HepG2 (cell line): ENCODE measurements around the gene DUS1L. TPM values are rescaled to one million over a fixed set of nuclear protein-coding genes. Genes with fewer than 3 reads are reported as not detected.

ENCODE experiments used
- FOSL2 ChIP-seq: sonication (generic); formaldehyde crosslinking; IDR thresholded peaks from 2 replicates; pipeline ENCODE4 v1.4.0; 2020; ENCODE audit warnings: missing genetic modification reagents
- FOXC1 ChIP-seq: sonication (generic); formaldehyde crosslinking; IDR thresholded peaks from 2 replicates; pipeline ENCODE4 v1.8.0; 2022; ENCODE audit warnings: mild to moderate bottlenecking, missing genetic modification reagents, borderline replicate concordance
- GTF2F1 ChIP-seq: fragments of 150-350 bp; IDR thresholded peaks from 2 replicates; pipeline ENCODE4 v1.6.1; 2014; ENCODE audit warnings: low read length
- HDAC2 ChIP-seq: sonication (generic); formaldehyde crosslinking; IDR thresholded peaks from 2 replicates; pipeline ENCODE4 v1.4.0; 2020; ENCODE audit warnings: missing genetic modification reagents
- JDP2 ChIP-seq: sonication (generic); formaldehyde crosslinking; IDR thresholded peaks from 2 replicates; pipeline ENCODE4 v1.8.1; 2022; ENCODE audit warnings: missing genetic modification reagents, borderline replicate concordance
- KLF16 ChIP-seq, 2 experiments: sonication (generic) in 1 of 2; formaldehyde crosslinking in 1 of 2; IDR thresholded peaks; 2 replicates each; pipeline versions ENCODE4 v1.6.1 to v1.8.0; 2016 to 2023; ENCODE audit warnings: missing genetic modification reagents in 2 of 2, missing compliant biosample characterization in 1 of 2
- MBNL3 ChIP-seq: fragments of 250-450 bp; sonication (Bioruptor Pico); conservative IDR thresholded peaks from 2 replicates; pipeline ENCODE4 v1.8.0; 2022; ENCODE audit warnings: mild to moderate bottlenecking, inconsistent platforms
- NCOR1 ChIP-seq: fragments of 200-600 bp; sonication (generic); IDR thresholded peaks from 2 replicates; pipeline ENCODE4 v1.7.0; 2017; ENCODE audit warnings: antibody characterized with exemption, low read length, borderline replicate concordance
- NONO ChIP-seq, 2 experiments: fragments of 450-650 bp in 1 of 2; sonication (generic) in 1 of 2; formaldehyde crosslinking in 1 of 2; IDR thresholded peaks in 1 of 2; conservative IDR thresholded peaks in 1 of 2; 2 replicates each; pipeline versions ENCODE4 v1.6.1 to v1.8.0; 2017 to 2022; ENCODE audit warnings: mild to moderate bottlenecking in 1 of 2, missing genetic modification reagents in 1 of 2, moderate library complexity in 1 of 2
- RARG ChIP-seq: sonication (generic); formaldehyde crosslinking; IDR thresholded peaks from 2 replicates; pipeline ENCODE4 v1.4.0; 2020; ENCODE audit warnings: low read depth, mild to moderate bottlenecking, missing genetic modification reagents
- RFX5 ChIP-seq: IDR thresholded peaks from 2 replicates; pipeline ENCODE4 v1.6.1; 2011; ENCODE audit warnings: low read depth, low read length, improper control_type of control experiment
- RFXAP ChIP-seq: sonication (generic); formaldehyde crosslinking; IDR thresholded peaks from 2 replicates; pipeline ENCODE4 v1.4.0; 2020; ENCODE audit warnings: missing genetic modification reagents, borderline replicate concordance
- SP140L ChIP-seq: sonication (generic); formaldehyde crosslinking; IDR thresholded peaks from 2 replicates; pipeline ENCODE4 v1.4.0; 2020; ENCODE audit warnings: missing genetic modification reagents, borderline replicate concordance
- THYN1 ChIP-seq: sonication (generic); formaldehyde crosslinking; IDR thresholded peaks from 2 replicates; pipeline ENCODE4 v1.8.1; 2023; ENCODE audit warnings: low read depth, mild to moderate bottlenecking, moderate library complexity, missing genetic modification reagents, borderline replicate concordance
- ZNF143 ChIP-seq: sonication (generic); formaldehyde crosslinking; IDR thresholded peaks from 2 replicates; pipeline ENCODE4 v1.4.0; 2020; ENCODE audit warnings: missing genetic modification reagents
- ZNF33A ChIP-seq: sonication (generic); formaldehyde crosslinking; IDR thresholded peaks from 2 replicates; pipeline ENCODE4 v1.5.1; 2020; ENCODE audit warnings: missing genetic modification reagents, mild to moderate bottlenecking, moderate library complexity, borderline replicate concordance
- ZNF343 ChIP-seq: sonication (generic); formaldehyde crosslinking; IDR thresholded peaks from 2 replicates; pipeline ENCODE4 v1.4.0; 2020; ENCODE audit warnings: mild to moderate bottlenecking, missing genetic modification reagents
- ZZZ3 ChIP-seq: sonication (generic); formaldehyde crosslinking; IDR thresholded peaks from 2 replicates; pipeline ENCODE4 v1.4.0; 2020; ENCODE audit warnings: missing genetic modification reagents, mild to moderate bottlenecking, borderline replicate concordance
- polyA plus RNA-seq, 8 experiments: library from polyadenylated mRNA; depleted of rRNA in 3 of 8; stranded (reverse) in 7 of 8; unstranded in 1 of 8; fragments of >200 nt; fragmentation: Illumina TruSeq in 4 of 8; extraction: Trizol in 4 of 8; gene quantifications; 2 replicates each; pipeline versions ENCODE4 v1.2.1 to v1.2.3, GENCODE V29; 2011 to 2016; ENCODE audit warnings: low read depth in 4 of 8, missing spikeins in 1 of 8, mixed read lengths in 1 of 8; ENCODE audit not compliant: insufficient read depth in 1 of 8
- total RNA-seq, 5 experiments: library from RNA; depleted of rRNA; stranded (reverse); fragments of >200 nt; fragmentation: Illumina TruSeq; extraction: Trizol; gene quantifications; 2 replicates each; pipeline ENCODE4 v1.2.3, GENCODE V29; 2016; ENCODE audit warnings: low read depth in 1 of 5
- TF ChIP-seq, protein P1 (sequence below): sonication (generic); formaldehyde crosslinking; IDR thresholded peaks from 2 replicates; pipeline ENCODE4 v1.9.0; 2021; ENCODE audit warnings: missing genetic modification reagents, mild to moderate bottlenecking, borderline replicate concordance
- TF ChIP-seq, protein P2 (sequence below): sonication (generic); formaldehyde crosslinking; IDR thresholded peaks from 2 replicates; pipeline ENCODE4 v1.8.1; 2022; ENCODE audit warnings: mild to moderate bottlenecking, missing genetic modification reagents
- TF ChIP-seq, protein P3 (sequence below): sonication (generic); formaldehyde crosslinking; IDR thresholded peaks from 2 replicates; pipeline ENCODE4 v1.4.0; 2020; ENCODE audit warnings: missing genetic modification reagents, mild to moderate bottlenecking, borderline replicate concordance
- TF ChIP-seq, protein P4 (sequence below): sonication (generic); formaldehyde crosslinking; conservative IDR thresholded peaks from 2 replicates; pipeline ENCODE4 v1.5.0; 2020; ENCODE audit warnings: missing genetic modification reagents
- TF ChIP-seq, protein P5 (sequence below): sonication (generic); formaldehyde crosslinking; IDR thresholded peaks from 2 replicates; pipeline ENCODE4 v1.5.1; 2020; ENCODE audit warnings: missing genetic modification reagents, mild to moderate bottlenecking, borderline replicate concordance

DUS1L gene
- total and polyA plus RNA-seq, 2 of the 13 experiments (the other 11 are each of a cell fraction or from before 2014, with no cell fraction given) = 81.0 to 109 TPM

DNA sequence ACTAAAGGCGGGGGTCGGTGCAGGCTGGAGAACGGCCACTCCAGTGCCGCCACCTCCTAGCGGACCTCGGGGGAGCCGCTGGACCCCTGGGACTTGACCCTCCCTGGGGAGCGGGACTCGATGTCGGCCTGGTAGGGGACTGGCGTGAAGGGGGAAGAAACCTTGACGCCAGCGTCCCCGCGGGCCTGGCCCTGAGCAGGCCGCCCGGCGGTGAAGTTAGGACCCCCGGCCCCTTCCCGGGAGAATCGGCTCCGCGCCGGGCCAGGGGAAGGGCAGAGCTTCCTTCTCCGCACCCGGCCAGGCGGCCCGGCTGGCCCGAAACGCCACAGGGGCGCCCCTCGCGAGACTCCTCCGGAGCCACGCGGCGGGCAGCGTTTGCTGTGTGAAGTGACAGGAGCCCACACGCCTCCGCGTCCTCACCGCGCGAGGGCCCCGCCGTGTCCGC is 389 bp downstream of the DUS1L start (continued):
- TF ChIP-seq ZNF33A (CRISPR knock-in tag) = no peak
- TF ChIP-seq MBNL3 (CRISPR knock-in tag) = no peak
- TF ChIP-seq RARG (CRISPR knock-in tag) = no peak
- TF ChIP-seq, protein P1, sequence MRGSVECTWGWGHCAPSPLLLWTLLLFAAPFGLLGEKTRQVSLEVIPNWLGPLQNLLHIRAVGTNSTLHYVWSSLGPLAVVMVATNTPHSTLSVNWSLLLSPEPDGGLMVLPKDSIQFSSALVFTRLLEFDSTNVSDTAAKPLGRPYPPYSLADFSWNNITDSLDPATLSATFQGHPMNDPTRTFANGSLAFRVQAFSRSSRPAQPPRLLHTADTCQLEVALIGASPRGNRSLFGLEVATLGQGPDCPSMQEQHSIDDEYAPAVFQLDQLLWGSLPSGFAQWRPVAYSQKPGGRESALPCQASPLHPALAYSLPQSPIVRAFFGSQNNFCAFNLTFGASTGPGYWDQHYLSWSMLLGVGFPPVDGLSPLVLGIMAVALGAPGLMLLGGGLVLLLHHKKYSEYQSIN (CRISPR knock-in tag) = no peak
- TF ChIP-seq ZZZ3 = no peak; the same call in 1 of the 2 replicates
- TF ChIP-seq FOSL2 = no peak
- peak in 1 of 2 experiments; percentile 18; a peak in 2 of 4 replicates for TF ChIP-seq KLF16 (CRISPR knock-in tag; IDR thresholded peaks at IDR 0.05)
- TF ChIP-seq THYN1 (CRISPR knock-in tag) = no peak
- TF ChIP-seq, protein P2, sequence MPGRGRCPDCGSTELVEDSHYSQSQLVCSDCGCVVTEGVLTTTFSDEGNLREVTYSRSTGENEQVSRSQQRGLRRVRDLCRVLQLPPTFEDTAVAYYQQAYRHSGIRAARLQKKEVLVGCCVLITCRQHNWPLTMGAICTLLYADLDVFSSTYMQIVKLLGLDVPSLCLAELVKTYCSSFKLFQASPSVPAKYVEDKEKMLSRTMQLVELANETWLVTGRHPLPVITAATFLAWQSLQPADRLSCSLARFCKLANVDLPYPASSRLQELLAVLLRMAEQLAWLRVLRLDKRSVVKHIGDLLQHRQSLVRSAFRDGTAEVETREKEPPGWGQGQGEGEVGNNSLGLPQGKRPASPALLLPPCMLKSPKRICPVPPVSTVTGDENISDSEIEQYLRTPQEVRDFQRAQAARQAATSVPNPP = no peak
- no peak for TF ChIP-seq RFX5
- TF ChIP-seq ZNF343 (CRISPR knock-in tag) = no peak
- TF ChIP-seq NCOR1 = no peak
- TF ChIP-seq, protein P3, sequence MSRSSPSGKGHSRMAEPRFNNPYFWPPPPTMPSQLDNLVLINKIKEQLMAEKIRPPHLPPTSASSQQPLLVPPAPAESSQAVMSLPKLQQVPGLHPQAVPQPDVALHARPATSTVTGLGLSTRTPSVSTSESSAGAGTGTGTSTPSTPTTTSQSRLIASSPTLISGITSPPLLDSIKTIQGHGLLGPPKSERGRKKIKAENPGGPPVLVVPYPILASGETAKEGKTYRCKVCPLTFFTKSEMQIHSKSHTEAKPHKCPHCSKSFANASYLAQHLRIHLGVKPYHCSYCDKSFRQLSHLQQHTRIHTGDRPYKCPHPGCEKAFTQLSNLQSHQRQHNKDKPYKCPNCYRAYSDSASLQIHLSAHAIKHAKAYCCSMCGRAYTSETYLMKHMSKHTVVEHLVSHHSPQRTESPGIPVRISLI (CRISPR knock-in tag) = no peak
- no peak for TF ChIP-seq FOXC1 (CRISPR knock-in tag)
- TF ChIP-seq RFXAP = no peak
- TF ChIP-seq ZNF143 = no peak
- no peak for TF ChIP-seq HDAC2 (CRISPR knock-in tag)
- no peak for TF ChIP-seq SP140L (CRISPR knock-in tag)
- no peak for TF ChIP-seq NONO (IDR thresholded peaks at IDR 0.05)
- no peak for TF ChIP-seq NONO (CRISPR knock-in tag; conservative IDR thresholded peaks at IDR 0.05)
- no peak for TF ChIP-seq GTF2F1
- TF ChIP-seq, protein P4, sequence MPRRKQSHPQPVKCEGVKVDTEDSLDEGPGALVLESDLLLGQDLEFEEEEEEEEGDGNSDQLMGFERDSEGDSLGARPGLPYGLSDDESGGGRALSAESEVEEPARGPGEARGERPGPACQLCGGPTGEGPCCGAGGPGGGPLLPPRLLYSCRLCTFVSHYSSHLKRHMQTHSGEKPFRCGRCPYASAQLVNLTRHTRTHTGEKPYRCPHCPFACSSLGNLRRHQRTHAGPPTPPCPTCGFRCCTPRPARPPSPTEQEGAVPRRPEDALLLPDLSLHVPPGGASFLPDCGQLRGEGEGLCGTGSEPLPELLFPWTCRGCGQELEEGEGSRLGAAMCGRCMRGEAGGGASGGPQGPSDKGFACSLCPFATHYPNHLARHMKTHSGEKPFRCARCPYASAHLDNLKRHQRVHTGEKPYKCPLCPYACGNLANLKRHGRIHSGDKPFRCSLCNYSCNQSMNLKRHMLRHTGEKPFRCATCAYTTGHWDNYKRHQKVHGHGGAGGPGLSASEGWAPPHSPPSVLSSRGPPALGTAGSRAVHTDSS (CRISPR knock-in tag) = 0 out of 2 replicates have a peak, but pooled peaks have one; percentile 38
- TF ChIP-seq, protein P5, sequence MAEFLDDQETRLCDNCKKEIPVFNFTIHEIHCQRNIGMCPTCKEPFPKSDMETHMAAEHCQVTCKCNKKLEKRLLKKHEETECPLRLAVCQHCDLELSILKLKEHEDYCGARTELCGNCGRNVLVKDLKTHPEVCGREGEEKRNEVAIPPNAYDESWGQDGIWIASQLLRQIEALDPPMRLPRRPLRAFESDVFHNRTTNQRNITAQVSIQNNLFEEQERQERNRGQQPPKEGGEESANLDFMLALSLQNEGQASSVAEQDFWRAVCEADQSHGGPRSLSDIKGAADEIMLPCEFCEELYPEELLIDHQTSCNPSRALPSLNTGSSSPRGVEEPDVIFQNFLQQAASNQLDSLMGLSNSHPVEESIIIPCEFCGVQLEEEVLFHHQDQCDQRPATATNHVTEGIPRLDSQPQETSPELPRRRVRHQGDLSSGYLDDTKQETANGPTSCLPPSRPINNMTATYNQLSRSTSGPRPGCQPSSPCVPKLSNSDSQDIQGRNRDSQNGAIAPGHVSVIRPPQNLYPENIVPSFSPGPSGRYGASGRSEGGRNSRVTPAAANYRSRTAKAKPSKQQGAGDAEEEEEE = no peak
- TF ChIP-seq JDP2 (CRISPR knock-in tag) = no peak
